Osteocyte (in vitro differentiated cells): Measurements from ENCODE around the gene SMYD1. TPM values are rescaled to one million over a fixed set of nuclear protein-coding genes. Genes with fewer than 3 reads are reported as not detected.

Source experiments
- DNase-seq: peaks from one replicate; pipeline ENCODE4 v3.0.0; 2021; ENCODE audit warnings: mixed read lengths; ENCODE audit not compliant: unreplicated experiment; ENCODE audit errors: extremely low spot score
- H3K27ac Mint-ChIP-seq: one replicate; pipeline ENCODE4 v1.8.0; 2021; ENCODE audit warnings: mild to moderate bottlenecking, mixed read lengths; ENCODE audit not compliant: unreplicated experiment
- H3K27me3 Mint-ChIP-seq: one replicate; pipeline ENCODE4 v1.8.0; 2021; ENCODE audit warnings: mixed read lengths; ENCODE audit not compliant: unreplicated experiment
- H3K36me3 Mint-ChIP-seq: one replicate; pipeline ENCODE4 v1.8.0; 2021; ENCODE audit warnings: mixed read lengths; ENCODE audit not compliant: unreplicated experiment
- H3K4me1 Mint-ChIP-seq: one replicate; pipeline ENCODE4 v1.8.0; 2021; ENCODE audit warnings: mixed read lengths; ENCODE audit not compliant: unreplicated experiment
- H3K4me3 Mint-ChIP-seq: one replicate; pipeline ENCODE4 v1.8.0; 2021; ENCODE audit warnings: mild to moderate bottlenecking, moderate library complexity, mixed read lengths; ENCODE audit not compliant: unreplicated experiment
- H3K9me3 Mint-ChIP-seq: one replicate; pipeline ENCODE4 v1.8.0; 2021; ENCODE audit warnings: mixed read lengths; ENCODE audit not compliant: unreplicated experiment
- CTCF ChIP-seq: fragments of 200-600 bp; sonication (generic); IDR thresholded peaks from 2 replicates; pipeline ENCODE4 v1.5.0; 2021; ENCODE audit warnings: antibody characterized with exemption, mild to moderate bottlenecking, moderate library complexity
- total RNA-seq: library from RNA; stranded (reverse); gene quantifications from 2 replicates; pipeline ENCODE4 v1.2.1, GENCODE V29; 2021

The SMYD1 gene
- total RNA-seq, 1 donor from 2014 or later = not detected

GRCh38 chr2:88061295-88061694, 6.3 kb upstream of the SMYD1 start:
- DNase-seq = no peak
- Mint-ChIP-seq H3K36me3 (no peaks in the 10 kb centered on the region), H3K27me3 (no peaks in the 10 kb centered on the region), H3K4me1 (no peaks in the 10 kb centered on the region), H3K4me3 (no peak overlapping the region), H3K27ac (no peak overlapping the region), H3K9me3 (no peaks in the 10 kb centered on the region)
- no peak for TF ChIP-seq CTCF

GRCh38 chr2:88066543-88066942, 1.1 kb upstream of the SMYD1 start:
- H3K4me3 Mint-ChIP-seq = no peak overlapping the region
- H3K4me1 Mint-ChIP-seq = no peaks in the 10 kb centered on the region
- no peak overlapping the region for H3K27ac Mint-ChIP-seq
- H3K36me3 Mint-ChIP-seq = no peaks in the 10 kb centered on the region
- H3K9me3 Mint-ChIP-seq = no peaks in the 10 kb centered on the region
- peaks cover 6% of the 10 kb centered on the region for H3K27me3 Mint-ChIP-seq
- TF ChIP-seq CTCF = no peak
- DNase-seq = no peak

- DNase-seq = no peak
- Mint-ChIP-seq H3K27me3 (peaks cover 6% of the 10 kb centered on the region), H3K4me1 (no peaks in the 10 kb centered on the region), H3K36me3 (no peaks in the 10 kb centered on the region), H3K4me3 (no peak overlapping the region), H3K9me3 (no peaks in the 10 kb centered on the region), H3K27ac (no peak overlapping the region)
- no peak for TF ChIP-seq CTCF
Measured at GRCh38 chr2:88067189-88067588, 436 bp upstream of the SMYD1 start.

- no peaks in the 10 kb centered on the region for H3K4me1 Mint-ChIP-seq
- H3K36me3 Mint-ChIP-seq = no peaks in the 10 kb centered on the region
- no peak for TF ChIP-seq CTCF
- no peak for DNase-seq
- H3K27ac Mint-ChIP-seq = no peak overlapping the region
- no peaks in the 10 kb centered on the region for H3K9me3 Mint-ChIP-seq
- H3K27me3 Mint-ChIP-seq = peaks cover 6% of the 10 kb centered on the region
- no peak overlapping the region for H3K4me3 Mint-ChIP-seq
Measured at GRCh38 chr2:88068044-88068443, 419 bp downstream of the SMYD1 start.

- Mint-ChIP-seq H3K27me3 (peaks cover 6% of the 10 kb centered on the region), H3K4me1 (no peaks in the 10 kb centered on the region), H3K4me3 (no peak overlapping the region), H3K27ac (no peak overlapping the region), H3K9me3 (no peaks in the 10 kb centered on the region), H3K36me3 (no peaks in the 10 kb centered on the region)
- no peak for TF ChIP-seq CTCF
- no peak for DNase-seq
Measured at GRCh38 chr2:88069117-88069516, 1.5 kb downstream of the SMYD1 start.
